ENCODE data around the gene C15orf62.

Gene C15orf62

GRCh38 chr15:40785164-40785563 lies 15.4 kb downstream of the C15orf62 start:
- Histone ChIP-seq H3K4me3 (ENCODE audit: low read depth, low read length) (no peak overlapping the region), H3K4me1 (ENCODE audit: control insufficient read depth, insufficient read depth, low read length) (peaks cover 8% of the 10 kb centered on the region), H3K27ac (ENCODE audit: extremely low read depth, low read depth, low read length) (no peak overlapping the region), H3K9me3 (ENCODE audit: control insufficient read depth, insufficient read depth, low read depth, low read length) (no peaks in the 10 kb centered on the region), H3K36me3 (ENCODE audit: control insufficient read depth in 2 of 2, insufficient read depth in 1 of 2, low read length in 2 of 2) (no peaks in the 10 kb centered on the region; a peak in 1 of 3 replicates)
- CTCF ChIA-PET: interaction anchor here (0.6 to 3.2 kb wide), 10 partner anchors 8 to 445 kb away, joined by 3 to 15 read pairs (median 4); partner anchors contain the start of genes C15orf62, CCDC9B and VPS18
- POLR2A ChIA-PET: no interaction called here
- no peak for TF ChIP-seq ZNF16 (tag by site-specific recombination; IDR thresholded peaks at IDR 0.05; ENCODE audit: low read depth)
- no peak for TF ChIP-seq TRIM28 (IDR thresholded peaks at IDR 0.05; ENCODE audit: borderline replicate concordance, low read length)
- TF ChIP-seq HOXC10 (CRISPR knock-in tag; IDR thresholded peaks at IDR 0.05): no peak
- TF ChIP-seq ZNF174 (tag by site-specific recombination; IDR thresholded peaks at IDR 0.05): no peak
- TF ChIP-seq ZSCAN30 (tag by site-specific recombination; IDR thresholded peaks at IDR 0.05): no peak
- no peak for TF ChIP-seq ZNF138 (tag by site-specific recombination; IDR thresholded peaks at IDR 0.05; ENCODE audit: borderline replicate concordance)

- H3K4me1 ChIP-seq (ENCODE audit: control insufficient read depth, insufficient read depth, low read length): peaks cover 8% of the 10 kb centered on the region
- no peaks in the 10 kb centered on the region for H3K9me3 ChIP-seq (ENCODE audit: control insufficient read depth, insufficient read depth, low read depth, low read length)
- TF ChIP-seq BCL11A (tag by site-specific recombination; IDR thresholded peaks at IDR 0.05; ENCODE audit: low read depth) (no peak), YY2 (tag by site-specific recombination; IDR thresholded peaks at IDR 0.05) (no peak), ZNF112 (tag by site-specific recombination; IDR thresholded peaks at IDR 0.05) (no peak), GLIS1 (tag by site-specific recombination; IDR thresholded peaks at IDR 0.05) (no peak), ZNF654 (tag by site-specific recombination; IDR thresholded peaks at IDR 0.05; ENCODE audit: low read depth) (no peak)
- no peak overlapping the region for H3K4me3 ChIP-seq (ENCODE audit: low read depth, low read length)
- ChIA-PET POLR2A (no interaction called here), CTCF (interaction anchor here (0.6 to 3.6 kb wide), 7 partner anchors 10 to 109 kb away, joined by 4 to 19 read pairs (median 5); no protein-coding TSS in a partner anchor)
- no peaks in the 10 kb centered on the region; a peak in 1 of 3 replicates for H3K36me3 ChIP-seq (ENCODE audit: control insufficient read depth in 2 of 2, insufficient read depth in 1 of 2, low read length in 2 of 2)
- H3K27ac ChIP-seq (ENCODE audit: extremely low read depth, low read depth, low read length): no peak overlapping the region
Measured at GRCh38 chr15:40785814-40786213, 16.0 kb downstream of the C15orf62 start.

GRCh38 chr15:40787344-40787841 lies 17.6 kb downstream of the C15orf62 start:
- H3K4me1 ChIP-seq (ENCODE audit: control insufficient read depth, insufficient read depth, low read length): peaks cover 8% of the 10 kb centered on the region
- no peak overlapping the region for H3K4me3 ChIP-seq (ENCODE audit: low read depth, low read length)
- no peak overlapping the region for H3K27ac ChIP-seq (ENCODE audit: extremely low read depth, low read depth, low read length)
- CTCF ChIA-PET: interaction anchor here (1.5 to 3.6 kb wide), 3 partner anchors 41 to 107 kb away, joined by 5 to 19 read pairs (median 15); partner anchors contain the start of gene VPS18
- no peaks in the 10 kb centered on the region for H3K9me3 ChIP-seq (ENCODE audit: control insufficient read depth, insufficient read depth, low read depth, low read length)
- H3K36me3 ChIP-seq (ENCODE audit: control insufficient read depth in 2 of 2, insufficient read depth in 1 of 2, low read length in 2 of 2): peaks cover 0 to 2% of the 10 kb centered on the region in 2 experiments; a peak in 2 of 3 replicates
- POLR2A ChIA-PET: interaction anchor here (0.6 to 1.2 kb wide), 3 partner anchors 14 to 86 kb away, joined by 3 to 4 read pairs (median 3); partner anchors contain the start of genes DNAJC17 and ZFYVE19
- no peak for TF ChIP-seq ZNF239 (tag by site-specific recombination; IDR thresholded peaks at IDR 0.05)
- peak; percentile 76 for TF ChIP-seq GLIS1 (tag by site-specific recombination; IDR thresholded peaks at IDR 0.05)
- no peak for TF ChIP-seq ZNF10 (tag by site-specific recombination; IDR thresholded peaks at IDR 0.05)
- TF ChIP-seq REPIN1 (tag by site-specific recombination; IDR thresholded peaks at IDR 0.05; ENCODE audit: low read depth): no peak
- peak; percentile 51; the same call in 1 of the 2 replicates for TF ChIP-seq ZNF398 (tag by site-specific recombination; IDR thresholded peaks at IDR 0.05)
- TF ChIP-seq ZNF488 (tag by site-specific recombination; IDR thresholded peaks at IDR 0.05): no peak
- no peak for TF ChIP-seq ZNF791 (tag by site-specific recombination; IDR thresholded peaks at IDR 0.05)
- TF ChIP-seq ELK4 (IDR thresholded peaks at IDR 0.05; ENCODE audit: borderline replicate concordance, low read depth, low read length): no peak
- no peak for TF ChIP-seq ZNF529 (tag by site-specific recombination; IDR thresholded peaks at IDR 0.05; ENCODE audit: insufficient replicate concordance)
- no peak for TF ChIP-seq ZNF223 (tag by site-specific recombination; IDR thresholded peaks at IDR 0.05)
- no peak for TF ChIP-seq ZBTB7A (tag by site-specific recombination; IDR thresholded peaks at IDR 0.05; ENCODE audit: low read depth)
- TF ChIP-seq ZNF292 (tag by site-specific recombination; IDR thresholded peaks at IDR 0.05; ENCODE audit: borderline replicate concordance, low read depth): no peak
- TF ChIP-seq ZNF48 (tag by site-specific recombination; IDR thresholded peaks at IDR 0.05): no peak
- TF ChIP-seq ZNF792 (tag by site-specific recombination; IDR thresholded peaks at IDR 0.05): no peak
- TF ChIP-seq ZBTB11 (tag by site-specific recombination; conservative IDR thresholded peaks at IDR 0.05; ENCODE audit: low read depth): no peak

All from HEK293 (cell line).